ENCODE results near the gene SLC17A5. TPM values are rescaled to one million over a fixed set of nuclear protein-coding genes. Genes with fewer than 3 reads are reported as not detected.
"Not testable (repeated sequence)": the region's sequence is repeated elsewhere in the genome, so short reads cannot be mapped to it uniquely, and the experiment has no call there.

The SLC17A5 gene
- total and polyA plus RNA-seq, 4 experiments from 2014 or later = 11.8 to 16.2 (median 14.1) TPM

GRCh38 chr6:73572531-73572930 is 81.3 kb downstream of the SLC17A5 start:
- CTCF ChIA-PET (ENCODE audit: partially characterized antibody) = interaction anchor here (1.2 kb wide), 1 partner anchor 14 kb away, joined by 3 read pairs; no protein-coding TSS in a partner anchor
- H3K4me3 ChIP-seq (ENCODE audit: low read length in 2 of 2); intact Hi-C loops (cut with micrococcal nuclease): not testable (repeated sequence)

GRCh38 chr6:73571218-73572181 is 82.3 kb downstream of the SLC17A5 start:
- POLR2A ChIA-PET (ENCODE audit: partially characterized antibody) = interaction anchor here (0.9 to 1.1 kb wide), 2 partner anchors 50 to 52 kb away, joined by 3 read pairs; no protein-coding TSS in a partner anchor
- H3K27ac ChIP-seq (ENCODE audit: low read depth, low read length); H3K4me3 ChIP-seq (ENCODE audit: low read length in 2 of 2); H3K36me3 ChIP-seq (ENCODE audit: insufficient read depth, low read length); H3K9me3 Mint-ChIP-seq; intact Hi-C loops (cut with micrococcal nuclease); H3K9me3 ChIP-seq (ENCODE audit: control insufficient read depth in 1 of 2, low read length in 2 of 2); H3K4me1 ChIP-seq (ENCODE audit: insufficient read depth, low read length); H3K27me3 Mint-ChIP-seq; H3K36me3 Mint-ChIP-seq; DNase-seq; H3K27me3 ChIP-seq (ENCODE audit: insufficient read depth, low read length); H3K4me1 Mint-ChIP-seq; CTCF ChIA-PET (ENCODE audit: partially characterized antibody): not testable (repeated sequence)
- Mint-ChIP-seq H3K27ac (peak overlapping the region in 3 of 7 donors; percentile 21 to 53 (median 38)), H3K4me3 (peak overlapping the region in 6 of 8 donors; percentile 17 to 66 (median 36))

More at GRCh38 chr6:73572531-73572930, 81.3 kb downstream of the SLC17A5 start:
- not testable (repeated sequence) for H3K27me3 ChIP-seq (ENCODE audit: insufficient read depth, low read length); H3K4me3 Mint-ChIP-seq; H3K9me3 Mint-ChIP-seq; H3K27ac Mint-ChIP-seq; H3K27ac ChIP-seq (ENCODE audit: low read depth, low read length); H3K4me1 Mint-ChIP-seq; H3K27me3 Mint-ChIP-seq; H3K36me3 ChIP-seq (ENCODE audit: insufficient read depth, low read length); H3K36me3 Mint-ChIP-seq; H3K4me1 ChIP-seq (ENCODE audit: insufficient read depth, low read length); H3K9me3 ChIP-seq (ENCODE audit: control insufficient read depth in 1 of 2, low read length in 2 of 2); DNase-seq
- POLR2A ChIA-PET (ENCODE audit: partially characterized antibody) = interaction anchor here (0.7 to 1.1 kb wide), 3 partner anchors 13 to 53 kb away, joined by 3 read pairs; no protein-coding TSS in a partner anchor

- no peaks in the 10 kb centered on the region for H3K27me3 Mint-ChIP-seq
- no peak overlapping the region for H3K4me3 ChIP-seq (ENCODE audit: low read length in 2 of 2)
- H3K4me1 Mint-ChIP-seq = peaks cover 0 to 5% (median under 1%) of the 10 kb centered on the region in 4 donors
- H3K27ac ChIP-seq (ENCODE audit: low read depth, low read length) = no peak overlapping the region
- no peaks in the 10 kb centered on the region for H3K4me1 ChIP-seq (ENCODE audit: insufficient read depth, low read length)
- H3K9me3 Mint-ChIP-seq = no peaks in the 10 kb centered on the region
- ChIA-PET POLR2A (ENCODE audit: partially characterized antibody) (interaction anchor here (0.9 to 1.4 kb wide), 2 partner anchors 48 to 56 kb away, joined by 3 read pairs; partner anchors contain the start of gene EEF1A1), CTCF (ENCODE audit: partially characterized antibody) (no interaction called here)
- intact Hi-C loops (cut with micrococcal nuclease) = no loop called here
- H3K9me3 ChIP-seq (ENCODE audit: control insufficient read depth in 1 of 2, low read length in 2 of 2) = no peaks in the 10 kb centered on the region
- no peaks in the 10 kb centered on the region for H3K36me3 ChIP-seq (ENCODE audit: insufficient read depth, low read length)
- no peak overlapping the region for H3K27ac Mint-ChIP-seq
- H3K36me3 Mint-ChIP-seq = no peaks in the 10 kb centered on the region
- no peak overlapping the region for H3K4me3 Mint-ChIP-seq
- DNase-seq = no peak
- H3K27me3 ChIP-seq (ENCODE audit: insufficient read depth, low read length) = no peaks in the 10 kb centered on the region
Measured at GRCh38 chr6:73569121-73569520, 84.7 kb downstream of the SLC17A5 start.

DNA sequence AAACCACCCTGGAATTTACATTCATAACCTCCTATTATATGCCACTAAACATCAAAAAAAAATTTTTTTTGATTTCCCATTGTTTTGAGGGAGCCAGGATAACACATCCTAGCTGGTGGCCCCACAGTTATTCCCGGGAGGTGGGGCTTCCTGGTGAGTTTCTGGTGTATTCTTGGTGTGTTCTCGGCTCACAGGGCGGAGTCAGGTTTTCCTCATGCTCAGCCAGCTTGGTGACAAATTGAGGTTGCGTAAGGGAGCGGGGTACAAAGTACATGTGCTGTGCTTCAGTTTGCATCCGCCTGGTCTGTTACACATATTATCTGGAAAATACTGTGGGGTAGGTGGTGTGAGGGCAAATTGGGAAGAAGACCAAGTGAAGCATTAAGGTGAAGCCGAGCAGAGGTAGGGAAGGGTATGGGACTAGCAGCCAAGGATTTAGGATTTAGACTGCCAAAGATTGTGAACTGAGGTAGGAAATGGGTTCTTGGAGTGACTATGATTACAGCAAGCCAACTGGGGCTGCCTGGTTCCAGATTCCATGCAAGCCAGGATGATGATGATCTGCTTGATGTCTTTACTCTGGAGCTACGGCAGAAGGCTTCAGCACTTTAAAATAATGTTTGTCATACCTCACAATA is 86.7 kb downstream of the SLC17A5 start:
- Mint-ChIP-seq H3K4me3 (no peak overlapping the region), H3K27me3 (no peaks in the 10 kb centered on the region), H3K36me3 (no peaks in the 10 kb centered on the region), H3K9me3 (no peaks in the 10 kb centered on the region), H3K4me1 (peaks cover 0 to 5% (median under 1%) of the 10 kb centered on the region in 4 donors), H3K27ac (no peak overlapping the region)
- ChIA-PET POLR2A (ENCODE audit: partially characterized antibody) (no interaction called here), CTCF (ENCODE audit: partially characterized antibody) (interaction anchor here (0.7 kb wide), 1 partner anchor 20 kb away, joined by 3 read pairs; no protein-coding TSS in a partner anchor)
- intact Hi-C loops (cut with micrococcal nuclease) = no loop called here
- no peaks in the 10 kb centered on the region for H3K4me1 ChIP-seq (ENCODE audit: insufficient read depth, low read length)
- DNase-seq = no peak
- H3K36me3 ChIP-seq (ENCODE audit: insufficient read depth, low read length) = no peaks in the 10 kb centered on the region
- H3K27ac ChIP-seq (ENCODE audit: low read depth, low read length) = no peak overlapping the region
- H3K27me3 ChIP-seq (ENCODE audit: insufficient read depth, low read length) = no peaks in the 10 kb centered on the region
- no peaks in the 10 kb centered on the region for H3K9me3 ChIP-seq (ENCODE audit: control insufficient read depth in 1 of 2, low read length in 2 of 2)
- no peak overlapping the region for H3K4me3 ChIP-seq (ENCODE audit: low read length in 2 of 2)

DNA sequence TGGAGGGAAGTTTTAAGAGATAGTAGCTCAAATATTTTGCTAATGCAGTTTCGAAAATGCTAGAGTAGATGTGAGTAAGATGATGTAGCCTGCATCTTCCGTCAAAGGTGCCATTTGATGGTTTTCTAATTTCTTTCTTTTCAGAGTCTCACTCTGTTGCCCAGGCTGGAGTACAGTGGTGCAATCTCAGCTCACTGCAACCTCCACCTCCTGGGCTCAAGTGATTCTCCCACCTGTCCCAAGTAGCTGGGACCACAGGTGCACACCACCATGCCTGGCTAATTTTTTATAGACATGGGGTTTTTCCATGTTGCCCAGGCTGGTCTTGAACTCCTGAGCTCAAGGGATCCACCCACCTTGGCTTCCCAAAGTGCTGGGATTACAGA is 87.3 kb downstream of the SLC17A5 start:
- H3K36me3 Mint-ChIP-seq; H3K4me1 Mint-ChIP-seq; DNase-seq; H3K36me3 ChIP-seq (ENCODE audit: insufficient read depth, low read length); H3K27ac Mint-ChIP-seq; intact Hi-C loops (cut with micrococcal nuclease); H3K9me3 ChIP-seq (ENCODE audit: control insufficient read depth in 1 of 2, low read length in 2 of 2); H3K4me1 ChIP-seq (ENCODE audit: insufficient read depth, low read length); H3K4me3 ChIP-seq (ENCODE audit: low read length in 2 of 2); H3K27me3 Mint-ChIP-seq; H3K9me3 Mint-ChIP-seq; H3K4me3 Mint-ChIP-seq; H3K27ac ChIP-seq (ENCODE audit: low read depth, low read length); POLR2A ChIA-PET (ENCODE audit: partially characterized antibody); H3K27me3 ChIP-seq (ENCODE audit: insufficient read depth, low read length): not testable (repeated sequence)
- CTCF ChIA-PET (ENCODE audit: partially characterized antibody) = interaction anchor here (0.6 to 0.7 kb wide), 3 partner anchors 20 to 114 kb away, joined by 3 to 4 read pairs (median 3); no protein-coding TSS in a partner anchor

GRCh38 chr6:73565767-73566485 is 87.9 kb downstream of the SLC17A5 start:
- no peak overlapping the region for H3K4me3 ChIP-seq (ENCODE audit: low read length in 2 of 2)
- H3K27ac Mint-ChIP-seq = no peak overlapping the region
- H3K4me1 ChIP-seq (ENCODE audit: insufficient read depth, low read length) = no peaks in the 10 kb centered on the region
- H3K36me3 Mint-ChIP-seq = no peaks in the 10 kb centered on the region
- H3K4me1 Mint-ChIP-seq = peaks cover 0 to 2% (median under 1%) of the 10 kb centered on the region in 4 donors
- ChIA-PET POLR2A (ENCODE audit: partially characterized antibody) (no interaction called here), CTCF (ENCODE audit: partially characterized antibody) (interaction anchor here (0.6 to 0.7 kb wide), 2 partner anchors 109 to 113 kb away, joined by 3 to 4 read pairs; no protein-coding TSS in a partner anchor)
- H3K9me3 ChIP-seq (ENCODE audit: control insufficient read depth in 1 of 2, low read length in 2 of 2) = no peaks in the 10 kb centered on the region
- H3K36me3 ChIP-seq (ENCODE audit: insufficient read depth, low read length) = no peaks in the 10 kb centered on the region
- no peak overlapping the region for H3K4me3 Mint-ChIP-seq
- intact Hi-C loops (cut with micrococcal nuclease) = no loop called here
- H3K27me3 ChIP-seq (ENCODE audit: insufficient read depth, low read length) = no peaks in the 10 kb centered on the region
- H3K9me3 Mint-ChIP-seq = no peaks in the 10 kb centered on the region
- no peaks in the 10 kb centered on the region for H3K27me3 Mint-ChIP-seq
- no peak for DNase-seq
- H3K27ac ChIP-seq (ENCODE audit: low read depth, low read length) = no peak overlapping the region
